DOHH2 (cell line): Measurements from ENCODE around the gene LRMDA.

Source experiments
- H3F3A ChIP-seq: fragments of 200-600 bp; sonication (generic), shearing (Covaris generic); 2 replicates; pipeline ENCODE4 v1.6.0; 2016; ENCODE audit warnings: antibody characterized with exemption, mild to moderate bottlenecking; ENCODE audit not compliant: control insufficient read depth, insufficient read depth
- H3K27ac ChIP-seq: fragments of 200-600 bp; sonication (generic); 2 replicates; pipeline ENCODE4 v1.5.1; 2014; ENCODE audit warnings: low read depth, mild to moderate bottlenecking, low read length, moderate library complexity
- H3K27me3 ChIP-seq: fragments of 200-600 bp; sonication (generic); 2 replicates; pipeline ENCODE4 v1.6.1; 2014; ENCODE audit warnings: mild to moderate bottlenecking, low read length, mixed read lengths; ENCODE audit not compliant: control insufficient read depth
- H3K36me3 ChIP-seq: fragments of 200-600 bp; sonication (generic); 2 replicates; pipeline ENCODE4 v1.6.1; 2014; ENCODE audit warnings: mild to moderate bottlenecking, low read length, moderate library complexity, mixed read lengths; ENCODE audit not compliant: control insufficient read depth
- H3K4me1 ChIP-seq: fragments of 200-600 bp; sonication (generic); 2 replicates; pipeline ENCODE4 v1.6.1; 2014; ENCODE audit warnings: mild to moderate bottlenecking, low read length, mixed read lengths; ENCODE audit not compliant: control insufficient read depth
- H3K4me2 ChIP-seq: fragments of 200-600 bp; sonication (generic); 2 replicates; pipeline ENCODE4 v1.6.0; 2014; ENCODE audit warnings: mild to moderate bottlenecking, low read length, moderate library complexity
- H3K4me3 ChIP-seq: fragments of 200-600 bp; sonication (generic); 2 replicates; pipeline ENCODE4 v1.5.1; 2014; ENCODE audit warnings: mild to moderate bottlenecking, low read length, mixed read lengths
- H3K79me2 ChIP-seq: fragments of 200-600 bp; sonication (generic); 2 replicates; pipeline ENCODE4 v1.6.1; 2014; ENCODE audit warnings: mild to moderate bottlenecking, low read length, mixed read lengths; ENCODE audit not compliant: control insufficient read depth
- H3K9me2 ChIP-seq: fragments of 200-600 bp; sonication (generic); replicated peaks from 2 replicates; pipeline ENCODE4 v1.6.1; 2014; ENCODE audit warnings: mild to moderate bottlenecking, low read length, mixed read lengths; ENCODE audit not compliant: control insufficient read depth
- H3K9me3 ChIP-seq: fragments of 200-600 bp; sonication (generic); 2 replicates; pipeline ENCODE4 v1.6.1; 2014; ENCODE audit warnings: antibody characterized with exemption, low read length, mixed read lengths; ENCODE audit not compliant: control insufficient read depth, insufficient read depth
- H4K20me1 ChIP-seq: fragments of 200-600 bp; sonication (generic); 2 replicates; pipeline ENCODE4 v1.6.0; 2014; ENCODE audit warnings: low read depth, mild to moderate bottlenecking, antibody characterized with exemption, low read length, moderate library complexity; ENCODE audit not compliant: control insufficient read depth, insufficient read depth
- CTCF ChIP-seq: fragments of 200-600 bp; sonication (generic); IDR thresholded peaks from one replicate; pipeline ENCODE4 v1.5.1; 2014; ENCODE audit warnings: antibody characterized with exemption, mild to moderate bottlenecking, low read depth, low read length; ENCODE audit not compliant: poor library complexity, severe bottlenecking
- EZH2phosphoT487 ChIP-seq: fragments of 200-600 bp; sonication (generic); IDR thresholded peaks from 2 replicates; pipeline ENCODE4 v1.6.1; 2017; ENCODE audit warnings: borderline replicate concordance, mild to moderate bottlenecking, antibody characterized with exemption, low read length, moderate library complexity, mixed read lengths

Gene LRMDA

GRCh38 chr10:75977139-75977538 is 545.7 kb downstream of the LRMDA start:
- H3K27me3 ChIP-seq = no peaks in the 10 kb centered on the region
- no peak overlapping the region for H3K4me2 ChIP-seq
- no peaks in the 10 kb centered on the region for H4K20me1 ChIP-seq
- H3K9me2 ChIP-seq = no peaks in the 10 kb centered on the region
- H3K27ac ChIP-seq = no peak overlapping the region
- H3K36me3 ChIP-seq = no peaks in the 10 kb centered on the region
- no peaks in the 10 kb centered on the region for H3K9me3 ChIP-seq
- H3K79me2 ChIP-seq = no peaks in the 10 kb centered on the region
- TF ChIP-seq CTCF (no peak), EZH2phosphoT487 (no peak)
- no peaks in the 10 kb centered on the region for H3K4me1 ChIP-seq
- H3K4me3 ChIP-seq = no peak overlapping the region
- H3F3A ChIP-seq = no peaks in the 10 kb centered on the region

- Histone ChIP-seq H3K4me2 (no peak overlapping the region), H3K79me2 (no peaks in the 10 kb centered on the region), H3K27me3 (no peaks in the 10 kb centered on the region), H3K4me1 (no peaks in the 10 kb centered on the region), H3F3A (no peaks in the 10 kb centered on the region), H3K36me3 (no peaks in the 10 kb centered on the region), H3K9me2 (no peaks in the 10 kb centered on the region), H3K4me3 (no peak overlapping the region), H4K20me1 (no peaks in the 10 kb centered on the region), H3K9me3 (no peaks in the 10 kb centered on the region), H3K27ac (no peak overlapping the region)
- no peak for TF ChIP-seq EZH2phosphoT487
- TF ChIP-seq CTCF = no peak
These were observed 546.8 kb downstream of the LRMDA start for GRCh38 chr10:75978213-75978612.

- no peak overlapping the region for H3K27ac ChIP-seq
- no peaks in the 10 kb centered on the region for H3K79me2 ChIP-seq
- H3K9me3 ChIP-seq = no peaks in the 10 kb centered on the region
- no peaks in the 10 kb centered on the region for H4K20me1 ChIP-seq
- H3F3A ChIP-seq = no peaks in the 10 kb centered on the region
- H3K4me2 ChIP-seq = no peak overlapping the region
- H3K9me2 ChIP-seq = no peaks in the 10 kb centered on the region
- no peak overlapping the region for H3K4me3 ChIP-seq
- H3K36me3 ChIP-seq = no peaks in the 10 kb centered on the region
- no peak for TF ChIP-seq CTCF
- TF ChIP-seq EZH2phosphoT487 = no peak
- H3K27me3 ChIP-seq = no peaks in the 10 kb centered on the region
- no peaks in the 10 kb centered on the region for H3K4me1 ChIP-seq
These were observed 549.1 kb downstream of the LRMDA start for GRCh38 chr10:75980419-75981002.
